ENCODE data around the gene STPG2.

- no peak for TF ChIP-seq CTCF (IDR thresholded peaks at IDR 0.05)
- no peak for TF ChIP-seq POLR2A (IDR thresholded peaks at IDR 0.05)
These were observed 200.3 kb downstream of the STPG2 start for GRCh38 chr4:97942951-97943350.
